Non-pigmented ciliary epithelial cell (primary cell): ENCODE data around the gene NRP1.

Source experiments
- DNase-seq: peaks from one replicate; pipeline ENCODE4 v3.0.0-alpha.2; 2010; ENCODE audit warnings: low read depth

NRP1 gene

DNA sequence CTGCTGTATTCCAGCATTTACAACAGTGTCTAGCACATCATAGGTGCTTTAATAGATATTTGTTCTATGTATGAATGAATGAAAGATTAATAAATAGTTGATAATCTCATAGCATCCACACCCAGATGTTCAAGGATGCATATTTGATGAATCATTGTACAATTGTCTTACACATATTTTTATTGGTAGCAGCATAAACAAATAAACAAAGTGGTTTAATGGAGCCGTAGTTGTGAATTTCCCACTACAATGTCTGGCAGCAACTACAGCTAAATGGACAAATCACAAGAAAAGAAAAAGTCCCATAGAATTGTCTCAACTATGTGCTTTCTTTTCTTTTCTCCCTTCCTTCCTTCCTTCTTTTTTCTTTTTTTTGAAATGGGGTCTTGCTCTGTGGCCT is 150.8 kb downstream of the NRP1 start:
- no peak for DNase-seq

DNA sequence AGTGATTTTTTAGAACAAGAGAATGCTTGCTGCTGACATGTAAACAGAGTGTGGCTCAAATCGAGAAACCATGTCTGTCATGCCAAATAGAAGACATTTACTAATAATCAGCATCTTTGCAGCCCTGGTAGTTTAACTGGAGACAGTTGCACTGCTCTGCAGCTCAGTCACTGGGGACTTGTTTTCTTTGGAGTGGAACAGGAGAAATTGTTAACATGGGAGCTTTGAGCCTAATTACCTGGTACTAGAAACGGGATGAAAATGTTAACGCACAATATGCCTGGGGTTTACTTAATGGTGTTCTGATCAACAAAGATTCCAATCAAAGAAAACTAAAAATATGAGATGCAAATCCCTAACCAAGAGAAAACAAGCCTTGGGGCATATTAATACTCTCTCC is 153.5 kb downstream of the NRP1 start:
- DNase-seq, result no peak

GRCh38 chr10:33180390-33180789 is 154.1 kb downstream of the NRP1 start:
- DNase-seq, result no peak

DNA sequence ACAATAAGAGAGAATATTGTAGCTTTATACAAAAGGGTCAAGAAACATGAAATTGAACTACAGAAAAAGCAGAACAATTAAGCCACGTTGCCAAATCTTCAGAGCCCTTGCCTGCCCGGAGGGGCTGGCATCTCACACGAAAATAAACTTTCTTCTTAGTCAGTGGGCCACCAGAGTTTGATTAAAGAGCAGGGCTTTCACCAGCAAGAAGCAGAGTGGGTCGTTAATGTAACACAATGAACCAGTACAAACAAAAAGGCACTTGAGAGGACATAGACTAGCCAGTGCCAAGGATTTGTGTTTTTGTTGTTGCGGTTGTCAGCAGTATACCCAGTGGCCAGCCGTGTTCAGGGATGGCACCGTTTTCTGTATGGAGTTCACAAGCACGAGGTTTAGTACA is 155.4 kb downstream of the NRP1 start:
- DNase-seq, result no peak

GRCh38 chr10:33178026-33178755 is 156.3 kb downstream of the NRP1 start:
- DNase-seq, result no peak

GRCh38 chr10:33176688-33177087 is 157.8 kb downstream of the NRP1 start:
- no peak for DNase-seq

- no peak for DNase-seq
Observed at GRCh38 chr10:33174674-33175434, 159.6 kb downstream of the NRP1 start.

- DNase-seq, result no peak
Observed at GRCh38 chr10:33165911-33166310, 168.6 kb downstream of the NRP1 start.

DNA sequence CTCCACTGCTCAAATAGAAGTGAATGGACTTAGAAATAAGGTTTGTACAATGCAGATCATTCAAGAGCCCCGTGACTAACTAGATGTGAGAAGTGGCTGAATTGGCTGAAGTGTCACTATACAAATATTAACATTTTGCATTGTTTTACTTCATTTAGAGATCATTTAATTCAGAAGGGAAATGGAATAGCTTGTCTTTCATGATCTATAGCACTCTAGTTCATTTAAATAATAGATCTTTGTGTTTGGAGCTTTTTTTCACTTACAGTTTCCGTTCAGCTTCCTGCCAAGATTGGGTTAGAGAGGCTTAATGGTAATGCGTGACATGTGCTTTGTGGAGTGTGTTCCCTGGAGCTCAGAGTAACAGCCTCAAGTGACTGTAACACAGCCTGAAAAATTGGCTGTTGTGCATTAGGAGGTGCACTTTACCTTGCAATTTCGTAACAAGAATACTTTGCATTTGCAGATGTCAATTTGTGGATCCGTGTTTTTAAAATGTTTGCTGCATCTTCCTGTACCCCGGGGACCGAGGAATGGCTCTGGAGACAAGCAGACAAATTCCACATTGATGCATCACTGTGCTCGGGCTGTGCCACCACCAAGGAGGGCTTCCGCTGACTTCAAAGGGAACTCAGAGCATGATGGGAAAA is 170.3 kb downstream of the NRP1 start:
- DNase-seq, result no peak

- DNase-seq, result no peak
Observed at GRCh38 chr10:33162248-33162575, 172.3 kb downstream of the NRP1 start.

DNA sequence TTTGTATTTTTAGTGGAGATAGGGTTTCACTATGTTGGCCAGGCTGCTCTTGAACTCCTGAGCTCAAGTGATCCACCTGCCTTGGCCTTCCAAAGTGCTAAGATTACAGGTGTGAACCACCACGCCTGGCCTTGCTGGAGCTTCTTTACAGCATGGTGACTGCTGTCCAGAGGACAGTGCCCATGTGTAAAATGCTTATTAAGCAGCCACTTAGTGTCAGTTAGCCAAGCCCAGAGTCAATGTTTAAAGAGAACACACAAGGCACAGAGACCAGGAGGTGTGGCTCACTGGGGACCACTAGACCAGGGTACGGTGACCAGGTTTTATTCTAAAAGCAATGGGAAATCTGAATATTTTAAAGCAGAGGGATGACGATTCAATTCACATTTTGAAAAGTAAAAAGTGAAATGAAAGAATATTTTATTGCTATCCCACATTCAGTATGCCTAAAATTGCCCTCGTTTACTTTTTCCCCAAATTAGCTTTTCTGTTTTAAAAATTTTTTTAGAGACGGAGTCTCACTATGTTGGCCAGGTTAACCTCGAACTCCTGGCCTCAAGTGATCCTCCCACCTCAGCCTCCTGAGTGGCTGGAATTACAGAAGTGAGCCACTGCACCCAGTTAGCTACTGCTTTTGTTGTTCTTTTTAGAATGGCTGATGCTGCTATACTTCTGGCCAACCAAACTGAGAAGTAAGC is 172.8 kb downstream of the NRP1 start:
- no peak for DNase-seq

DNA sequence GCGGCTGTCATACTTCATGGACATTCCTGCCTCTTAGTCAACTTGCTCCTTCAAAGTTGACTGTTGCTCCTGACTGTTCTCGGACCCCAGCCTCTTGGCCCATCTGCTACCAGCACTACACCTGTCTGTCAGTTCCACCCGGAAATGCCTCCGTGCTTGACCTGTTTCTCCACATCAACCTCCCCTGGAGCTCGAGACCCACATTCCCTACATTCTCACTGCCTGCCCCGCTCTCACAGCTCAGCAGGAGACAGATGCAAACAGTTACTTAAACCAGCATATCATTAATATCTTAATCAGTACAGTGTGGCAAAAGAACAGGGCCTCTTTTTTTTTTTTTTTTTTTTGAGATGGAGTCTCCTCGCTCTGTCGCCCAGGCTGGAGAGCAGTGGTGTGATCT is 174.3 kb downstream of the NRP1 start:
- DNase-seq, result no peak

GRCh38 chr10:33157103-33157502 is 177.4 kb downstream of the NRP1 start:
- DNase-seq, result no peak

GRCh38 chr10:33155720-33156638 is 178.5 kb downstream of the NRP1 start:
- DNase-seq, result no peak

DNA sequence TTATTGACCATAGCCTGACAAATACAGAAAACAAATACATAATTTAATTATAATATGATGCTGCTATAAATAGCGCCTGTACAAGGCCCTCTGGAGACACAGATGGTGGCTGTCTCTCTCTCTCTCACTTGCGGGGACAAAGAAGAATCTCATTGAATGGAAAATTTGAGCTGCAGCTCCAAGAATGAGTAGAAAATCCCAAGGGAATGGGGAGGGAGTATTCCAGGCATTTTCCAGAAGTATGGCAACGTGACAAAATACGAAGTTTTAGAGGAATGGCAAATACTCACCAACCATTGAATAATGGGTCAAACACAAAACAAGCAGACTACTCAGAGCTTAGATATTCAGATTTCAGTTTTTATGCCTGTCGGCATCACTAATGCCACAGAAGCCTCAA is 179.9 kb downstream of the NRP1 start:
- DNase-seq, result no peak

GRCh38 chr10:33153968-33154327 is 180.5 kb downstream of the NRP1 start:
- no peak for DNase-seq

DNA sequence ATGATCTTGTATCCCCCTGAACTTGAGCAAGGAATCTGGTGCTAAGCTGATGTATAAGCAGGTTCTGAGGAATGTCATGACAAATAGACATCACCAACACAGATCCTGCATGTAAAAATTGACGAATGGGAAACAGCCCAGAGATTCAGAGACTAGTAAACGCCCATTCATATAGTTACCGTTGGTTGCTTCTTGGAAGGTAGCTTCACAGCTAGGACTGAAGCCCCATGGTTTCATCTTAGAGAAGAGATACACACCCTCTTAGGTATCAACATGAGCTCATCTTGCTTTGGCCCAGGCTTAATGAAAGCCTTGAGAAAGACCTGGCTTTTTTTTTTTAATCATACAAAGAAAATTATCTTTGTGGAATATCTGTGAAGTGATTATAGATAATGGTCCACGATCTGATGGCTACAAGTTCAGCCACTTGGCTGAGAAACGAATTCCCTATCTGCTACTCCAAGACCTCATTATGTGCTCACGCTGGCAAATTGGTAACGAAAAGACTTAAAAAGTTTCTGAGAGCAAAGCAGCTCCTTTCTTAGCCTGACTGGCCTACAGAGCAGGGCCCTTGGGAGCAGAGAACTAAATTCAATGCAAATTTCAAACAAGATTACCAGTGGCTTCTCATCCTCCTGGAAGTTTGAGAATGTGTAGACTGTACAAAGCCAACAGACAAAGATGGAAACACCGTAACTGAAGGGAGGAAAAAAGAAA is 181.1 kb downstream of the NRP1 start:
- DNase-seq, result no peak

DNA sequence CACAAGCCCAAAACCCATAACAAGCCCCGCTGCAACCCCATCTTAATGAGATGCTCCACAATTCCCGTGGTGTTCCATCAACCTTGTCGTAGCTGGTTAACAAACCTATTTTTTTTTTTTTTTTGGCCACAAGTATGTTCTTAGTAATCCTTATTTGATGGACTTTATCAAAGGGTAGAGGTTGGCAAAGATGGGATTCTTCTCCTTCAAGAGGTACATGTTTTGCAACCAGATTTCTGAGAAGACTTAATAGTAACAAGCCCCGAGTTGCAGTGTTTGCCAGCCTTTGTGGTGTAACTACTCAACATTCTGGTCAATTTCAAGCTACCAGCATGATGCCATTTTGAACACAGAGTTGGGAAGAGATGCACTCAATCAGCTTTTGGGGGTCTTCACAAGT is 181.7 kb downstream of the NRP1 start:
- DNase-seq, result no peak

DNA sequence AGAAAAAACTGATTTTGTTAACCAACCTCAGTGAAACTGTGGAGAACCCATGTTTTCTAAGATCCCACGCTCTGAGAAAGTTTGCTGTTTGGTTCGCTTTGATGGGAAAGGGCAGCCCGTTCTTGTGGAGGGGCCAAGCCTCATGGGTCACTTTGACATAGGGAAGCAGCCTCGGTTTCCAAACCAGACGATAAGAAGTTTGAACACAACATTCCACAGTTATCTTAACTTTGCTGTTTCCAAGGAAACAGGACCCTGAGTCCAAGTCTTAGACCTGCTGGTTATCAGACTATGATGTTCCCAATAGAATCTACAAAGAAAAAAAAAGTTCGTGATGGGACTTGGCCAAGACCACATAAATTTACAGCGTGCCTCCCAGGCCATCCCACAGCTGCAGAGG is 182.3 kb downstream of the NRP1 start:
- DNase-seq, result no peak

- DNase-seq, result no peak
Observed at GRCh38 chr10:33151344-33151864, 183.1 kb downstream of the NRP1 start.

- DNase-seq, result no peak
Observed at GRCh38 chr10:33150889-33151288, 183.6 kb downstream of the NRP1 start.
